Astrocyte (in vitro differentiated cells and primary cell): ENCODE data around the gene FA2H.

Experiments used
- CTCF ChIP-seq: IDR thresholded peaks from 2 replicates; pipeline ENCODE4 v1.5.1; 2011; ENCODE audit warnings: low read depth, mild to moderate bottlenecking, inconsistent platforms, low read length, moderate library complexity; ENCODE audit not compliant: insufficient read depth
- EZH2 ChIP-seq: IDR thresholded peaks from 2 replicates; pipeline ENCODE4 v1.6.1; 2012; ENCODE audit warnings: mild to moderate bottlenecking, low read length, inconsistent platforms; ENCODE audit not compliant: insufficient read depth

- no peak for TF ChIP-seq CTCF
- TF ChIP-seq EZH2 = no peak
Measured at GRCh38 chr16:74717367-74717766, 57.3 kb downstream of the FA2H start.
